Esophagus mucosa (tissue), 1 donor: Measurements from ENCODE around the gene F8. TPM values are rescaled to one million over a fixed set of nuclear protein-coding genes. Genes with fewer than 3 reads are reported as not detected.
"Not testable (repeated sequence)": the region's sequence is repeated elsewhere in the genome, so short reads cannot be mapped to it uniquely, and the experiment has no call there.

Source experiments
- ATAC-seq: fragments of 200-7000 bp; cut with Tn5 transposase; one replicate; pipeline ENCODE4 v1.9.1; 2020
- total RNA-seq: library from RNA; stranded (reverse); gene quantifications from one replicate; pipeline ENCODE4 v1.2.4, GENCODE V29; 2023
- donor health status: DM: yes; HTN: yes; CAD: no.

F8 gene
- total RNA-seq, 1 donor from 2014 or later: 3.5 TPM

- ATAC-seq: no peak
Measured at GRCh38 chrX:154981116-154981411, 41.5 kb downstream of the F8 start.

- ATAC-seq: peak; percentile 83
Measured at GRCh38 chrX:154980330-154981115, 42.0 kb downstream of the F8 start.

GRCh38 chrX:154979629-154980028 lies 42.9 kb downstream of the F8 start:
- ATAC-seq: no peak

- no peak for ATAC-seq
Measured at GRCh38 chrX:154968353-154968752, 54.2 kb downstream of the F8 start.

GRCh38 chrX:154967603-154968002 lies 54.9 kb downstream of the F8 start:
- ATAC-seq: no peak

DNA sequence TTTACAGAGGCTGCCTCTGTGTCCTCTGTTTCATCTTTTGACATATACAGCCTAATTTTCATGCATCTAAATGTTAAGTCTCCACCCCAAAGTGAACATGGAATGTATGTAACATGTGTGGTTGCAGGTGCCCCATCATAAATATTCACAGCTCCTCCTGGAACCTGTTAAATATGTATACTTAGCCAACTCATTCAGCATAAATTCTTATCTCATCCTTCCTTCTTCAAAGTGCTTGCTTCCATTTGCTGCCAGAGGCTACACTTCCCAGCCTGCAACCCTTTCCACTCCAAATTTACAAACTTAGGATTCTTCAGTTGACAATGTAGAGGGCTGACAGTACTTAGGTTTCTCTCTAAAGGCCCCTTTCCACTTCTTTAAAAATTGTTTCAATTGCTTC lies 60.6 kb downstream of the F8 start:
- ATAC-seq: no peak

DNA sequence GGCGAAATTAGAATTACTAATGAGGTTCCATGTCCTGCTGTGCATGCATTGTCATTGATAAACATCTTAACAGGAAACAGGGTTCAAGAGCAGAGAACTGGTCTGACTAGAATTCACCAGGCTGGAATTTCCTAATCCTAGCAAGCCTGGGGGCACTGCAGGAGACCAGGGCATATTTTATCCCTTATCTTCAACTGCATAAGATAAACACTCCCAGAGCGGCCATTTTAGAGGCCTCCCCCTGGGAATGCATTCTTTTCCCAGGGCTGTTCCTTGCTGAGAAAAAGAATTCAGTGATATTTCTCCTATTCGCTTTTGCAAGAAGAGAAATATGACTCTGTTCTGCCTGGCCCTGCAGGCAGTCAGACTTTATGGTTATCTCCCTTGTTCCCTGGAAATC lies 66.7 kb downstream of the F8 start:
- not testable (repeated sequence) for ATAC-seq

- ATAC-seq: not testable (repeated sequence)
Measured at GRCh38 chrX:154939265-154939664, 83.3 kb downstream of the F8 start.

DNA sequence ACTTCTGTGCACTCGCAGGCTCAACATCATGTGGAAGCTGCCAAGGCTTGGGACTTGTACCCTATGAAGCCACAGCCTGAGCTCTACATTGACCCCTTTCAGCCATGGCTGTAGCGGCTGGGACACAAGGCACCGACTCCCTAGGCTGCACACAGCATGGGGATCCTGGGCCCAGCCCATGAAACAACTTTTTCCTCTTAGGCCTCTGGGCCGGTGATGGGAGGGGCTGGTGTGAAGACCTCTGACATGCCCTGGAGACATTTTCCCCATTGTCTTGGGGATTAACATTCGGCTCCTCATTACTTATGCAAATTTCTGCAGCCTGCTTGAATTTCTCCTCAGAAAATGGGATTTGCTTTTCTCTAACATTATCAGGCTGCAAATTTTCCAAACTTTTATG lies 97.8 kb downstream of the F8 start:
- ATAC-seq: not testable (repeated sequence)

DNA sequence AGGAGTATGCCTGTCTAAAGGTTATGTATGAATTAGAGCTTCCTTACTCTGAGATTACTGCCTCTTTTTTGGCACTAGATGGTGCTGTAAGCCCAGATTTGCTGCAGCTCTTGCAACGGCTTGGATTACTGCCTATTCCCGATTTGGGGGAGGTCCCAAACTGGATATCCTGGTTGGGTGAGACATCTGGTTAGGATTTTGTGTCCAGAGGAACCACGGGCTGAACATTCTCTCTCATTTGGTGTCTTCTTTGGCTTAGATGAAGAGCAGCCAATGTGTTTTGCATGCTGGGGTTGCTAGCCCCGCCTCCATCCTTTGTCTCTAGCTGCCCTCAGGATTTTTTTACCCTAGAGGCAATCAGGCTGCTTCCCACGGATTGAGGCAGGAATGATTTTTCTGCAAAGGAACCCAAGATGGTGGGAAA lies 104.5 kb downstream of the F8 start:
- peak; percentile 66 for ATAC-seq

DNA sequence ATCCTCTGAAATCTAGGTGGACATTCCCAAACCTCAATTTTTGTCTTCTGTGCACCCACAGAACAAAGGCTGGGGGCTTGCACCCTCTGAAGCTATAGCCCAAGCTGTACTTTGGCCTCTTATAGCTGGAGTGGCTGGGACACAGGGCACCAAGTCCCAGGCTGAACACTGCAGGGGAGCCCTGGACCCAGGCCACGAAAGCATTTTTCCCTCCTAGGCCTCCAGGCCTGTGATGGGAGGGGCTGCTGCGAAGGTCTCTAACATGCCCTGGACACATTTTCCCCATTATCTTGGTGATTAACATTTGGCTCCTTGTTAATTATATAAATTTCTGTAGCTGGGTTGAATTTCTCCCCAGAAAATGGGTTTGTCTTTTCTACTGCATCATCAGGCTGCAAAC lies 108.5 kb downstream of the F8 start:
- no peak for ATAC-seq

- not testable (repeated sequence) for ATAC-seq
Measured at GRCh38 chrX:154910528-154910927, 112.0 kb downstream of the F8 start.

GRCh38 chrX:154910048-154910447 lies 112.5 kb downstream of the F8 start:
- ATAC-seq: not testable (repeated sequence)

DNA sequence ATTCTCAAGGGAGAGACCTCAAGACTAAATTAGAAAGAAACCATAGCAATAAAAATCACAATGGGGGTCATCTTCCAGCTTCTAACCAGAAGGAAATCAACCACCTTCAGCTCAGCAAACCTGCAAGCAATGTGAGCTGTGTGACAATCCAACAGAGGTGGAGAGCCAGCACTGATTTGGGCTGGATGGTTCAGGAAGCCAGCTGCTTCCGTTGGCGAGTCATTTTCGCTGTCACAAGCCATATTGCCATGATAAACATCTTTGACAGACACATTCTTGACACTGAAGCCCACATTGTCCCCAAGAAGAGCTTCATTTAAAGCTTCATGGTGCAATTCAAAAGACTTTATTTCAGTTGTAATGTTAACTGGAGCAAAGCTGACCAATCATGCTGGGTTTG lies 113.7 kb downstream of the F8 start:
- ATAC-seq: no peak

DNA sequence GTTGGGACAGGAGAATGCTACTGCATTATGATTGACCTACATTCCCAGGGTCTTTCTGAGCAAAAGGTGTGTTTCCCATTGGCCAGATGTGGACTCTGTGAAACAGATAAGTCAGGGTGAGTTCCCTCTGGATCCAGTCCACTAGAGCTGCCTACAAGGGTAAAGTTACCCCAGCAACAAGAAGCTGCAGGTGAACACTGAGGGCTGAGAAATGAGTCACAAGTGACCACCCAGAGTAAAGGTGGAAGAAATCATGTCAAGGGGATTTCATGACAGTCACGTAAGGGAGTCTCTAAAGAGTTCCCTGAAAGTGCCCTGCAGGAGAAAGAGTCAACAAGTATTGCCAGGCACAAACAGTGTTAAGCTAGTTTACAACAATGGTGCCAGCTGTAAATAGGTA lies 120.1 kb downstream of the F8 start:
- ATAC-seq: no peak

DNA sequence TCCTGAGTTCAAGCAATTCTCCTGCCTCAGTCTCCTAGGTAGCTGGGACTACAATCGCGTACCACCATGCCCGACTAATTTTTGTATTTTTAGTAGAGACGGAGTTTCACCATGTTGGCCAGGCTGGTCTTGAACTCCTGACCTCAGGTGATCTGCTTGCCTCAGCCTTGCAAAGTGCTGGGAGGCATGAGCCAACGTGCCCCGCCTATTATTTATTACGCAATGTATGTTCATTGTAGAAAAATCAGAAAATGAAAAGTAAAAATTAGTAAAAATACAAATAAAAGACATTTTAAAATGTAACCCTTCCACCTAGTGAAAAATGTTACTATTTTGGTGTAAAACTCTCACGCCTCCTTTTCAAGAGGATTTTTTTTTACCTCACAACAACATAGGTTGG lies 122.2 kb downstream of the F8 start:
- ATAC-seq: no peak

GRCh38 chrX:154892296-154892695 lies 130.2 kb downstream of the F8 start:
- ATAC-seq: no peak

DNA sequence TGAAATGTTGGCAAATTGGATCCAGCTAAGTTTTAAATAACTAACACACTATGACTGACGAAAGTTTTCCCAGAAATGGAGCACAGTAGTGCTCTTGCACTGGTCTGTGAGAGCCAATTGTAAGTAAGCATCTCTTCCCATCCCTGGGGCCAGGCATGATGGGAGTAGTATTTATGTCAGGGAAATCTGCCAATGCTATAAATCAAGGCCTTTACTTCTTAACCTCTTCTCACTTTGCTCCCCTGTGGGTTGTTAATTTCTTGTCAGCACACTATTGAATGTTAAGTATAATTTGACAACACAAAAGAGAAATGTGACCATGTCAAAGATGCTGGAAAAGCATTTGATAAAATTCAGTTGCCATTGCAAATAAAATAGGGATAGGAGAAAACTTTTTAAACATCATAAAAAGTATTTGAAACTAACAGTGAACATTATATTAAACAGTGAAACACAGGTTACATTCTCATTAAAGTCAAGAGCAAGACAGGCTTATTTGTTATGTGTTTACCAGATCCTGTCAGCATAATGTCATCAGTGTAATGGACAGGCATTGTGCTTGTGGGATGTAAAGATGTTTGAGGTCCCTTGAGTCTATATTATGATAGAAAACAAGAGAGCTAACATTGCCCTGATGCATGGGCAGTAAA lies 131.4 kb downstream of the F8 start:
- ATAC-seq: no peak

DNA sequence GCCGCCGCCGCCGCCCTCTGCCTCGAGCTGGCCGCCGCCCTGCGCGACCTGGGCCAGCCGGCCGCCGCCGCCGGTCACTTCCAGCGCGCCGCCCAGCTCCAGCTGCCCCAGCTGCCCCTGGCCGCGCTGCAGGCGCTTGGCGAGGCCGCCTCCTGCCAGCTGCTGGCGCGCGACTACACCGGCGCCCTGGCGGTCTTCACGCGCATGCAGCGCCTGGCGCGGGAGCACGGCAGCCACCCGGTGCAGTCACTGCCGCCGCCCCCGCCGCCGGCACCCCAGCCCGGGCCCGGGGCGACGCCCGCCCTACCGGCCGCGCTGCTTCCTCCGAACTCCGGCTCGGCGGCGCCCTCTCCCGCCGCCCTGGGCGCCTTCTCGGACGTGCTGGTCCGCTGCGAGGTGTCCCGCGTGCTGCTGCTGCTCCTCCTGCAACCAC lies 135.7 kb downstream of the F8 start:
- ATAC-seq: peak; percentile 58

DNA sequence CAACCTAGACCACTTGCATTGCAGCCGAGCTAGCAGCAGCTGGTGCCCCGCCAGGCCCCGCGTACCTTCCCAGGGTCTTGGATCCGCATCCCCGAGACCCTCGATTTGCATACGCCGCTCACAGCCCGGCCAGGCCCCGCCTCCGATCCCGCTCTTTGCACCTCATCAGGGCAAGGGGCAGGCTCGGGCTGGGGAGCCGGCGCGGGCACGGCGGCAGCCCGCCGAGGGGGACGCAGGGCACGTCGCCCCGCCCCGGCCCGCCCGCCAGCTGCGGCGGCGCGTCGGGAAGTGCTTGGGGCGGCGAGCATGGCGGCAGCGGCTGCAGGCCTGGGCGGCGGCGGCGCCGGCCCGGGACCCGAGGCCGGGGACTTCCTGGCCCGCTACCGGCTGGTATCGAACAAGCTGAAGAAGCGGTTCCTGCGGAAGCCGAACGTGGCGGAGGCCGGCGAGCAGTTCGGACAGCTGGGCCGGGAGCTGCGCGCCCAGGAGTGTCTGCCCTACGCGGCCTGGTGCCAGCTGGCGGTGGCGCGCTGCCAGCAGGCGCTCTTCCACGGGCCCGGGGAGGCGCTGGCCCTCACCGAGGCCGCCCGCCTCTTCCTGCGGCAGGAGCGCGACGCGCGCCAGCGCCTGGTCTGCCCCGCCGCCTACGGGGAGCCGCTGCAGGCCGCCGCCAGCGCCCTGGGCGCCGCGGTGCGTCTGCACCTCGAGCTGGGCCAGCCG lies 136.3 kb downstream of the F8 start, which contains the start of gene F8A1:
Gene F8A1 (plus strand): TSS at position 287 of the 720 bp plus-strand sequence. CDS start 20 bp downstream, at position 307.
- ATAC-seq: peak; percentile 66

GRCh38 chrX:154885549-154885948 lies 137.0 kb downstream of the F8 start:
- ATAC-seq: peak; percentile 41

- not testable (repeated sequence) for ATAC-seq
Measured at GRCh38 chrX:154885057-154885456, 137.5 kb downstream of the F8 start.

DNA sequence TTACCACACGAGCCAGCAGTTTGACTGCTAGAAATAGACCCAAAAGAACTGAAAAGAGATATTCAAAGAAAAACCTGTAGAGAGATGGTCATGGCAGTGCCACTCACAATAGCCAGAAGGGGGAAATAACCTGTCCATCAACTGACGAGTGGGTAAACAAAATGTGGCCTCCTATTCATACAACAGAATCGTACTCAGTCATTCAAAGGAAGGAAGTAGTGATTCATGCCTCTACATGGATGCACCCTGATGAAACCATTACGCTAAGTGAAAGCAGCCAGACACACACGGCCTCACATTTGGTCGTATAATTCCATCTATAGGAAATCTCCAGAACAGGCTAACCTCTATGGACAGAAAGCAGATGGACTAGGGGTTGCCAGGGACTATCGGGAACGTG lies 138.5 kb downstream of the F8 start:
- ATAC-seq: not testable (repeated sequence)

GRCh38 chrX:154873329-154873728 lies 149.2 kb downstream of the F8 start:
- ATAC-seq: no peak
